Osteoblast (primary cell): ENCODE results near the gene CAP2. TPM values are rescaled to one million over a fixed set of nuclear protein-coding genes. Genes with fewer than 3 reads are reported as not detected.

Experiments used
- DNase-seq: peaks from one replicate; pipeline ENCODE4 v3.0.0; 2011; ENCODE audit warnings: low spot score, mixed read lengths; ENCODE audit not compliant: insufficient read length; ENCODE audit errors: missing footprints
- H2AFZ ChIP-seq: 2 replicates; pipeline ENCODE4 v1.6.0; 2011; ENCODE audit warnings: mild to moderate bottlenecking, low read length
- H3K27ac ChIP-seq: 2 replicates; pipeline ENCODE4 v1.5.1; 2011; ENCODE audit warnings: mild to moderate bottlenecking, low read depth, low read length, moderate library complexity
- H3K27me3 ChIP-seq: 2 replicates; pipeline ENCODE4 v1.6.0; 2012; ENCODE audit warnings: mild to moderate bottlenecking, control low read depth, inconsistent platforms, low read length, moderate library complexity; ENCODE audit not compliant: insufficient read depth
- H3K36me3 ChIP-seq: 2 replicates; pipeline ENCODE4 v1.5.1; 2011; ENCODE audit warnings: mild to moderate bottlenecking, low read length, control low read depth, moderate library complexity; ENCODE audit not compliant: insufficient read depth
- H3K4me1 ChIP-seq: 2 replicates; pipeline ENCODE4 v1.5.1; 2011; ENCODE audit warnings: mild to moderate bottlenecking, low read length, control low read depth, moderate library complexity; ENCODE audit not compliant: insufficient read depth
- H3K4me2 ChIP-seq: 2 replicates; pipeline ENCODE4 v1.6.0; 2011; ENCODE audit warnings: mild to moderate bottlenecking, low read length; ENCODE audit not compliant: insufficient read depth
- H3K4me3 ChIP-seq: fragments of 200-600 bp; sonication (generic); 3 replicates; pipeline ENCODE4 v1.5.1; 2012; ENCODE audit warnings: mild to moderate bottlenecking, low read length, inconsistent platforms; ENCODE audit not compliant: insufficient read depth
- H3K79me2 ChIP-seq: 2 replicates; pipeline ENCODE4 v1.6.0; 2012; ENCODE audit warnings: mild to moderate bottlenecking, low read length, control low read depth, inconsistent platforms; ENCODE audit not compliant: insufficient read depth
- H3K9me3 ChIP-seq: 2 replicates; pipeline ENCODE4 v1.5.1; 2011; ENCODE audit warnings: low read depth, low read length, control low read depth
- H4K20me1 ChIP-seq: 2 replicates; pipeline ENCODE4 v1.6.0; 2012; ENCODE audit warnings: mild to moderate bottlenecking, low read length, control low read depth; ENCODE audit not compliant: insufficient read depth
- total RNA-seq: library from RNA; depleted of rRNA; stranded (reverse); fragments of >200 nt; gene quantifications from 2 replicates; pipeline ENCODE4 v1.2.3, GENCODE V29; 2012
- TF ChIP-seq, protein P1 (sequence below): IDR thresholded peaks from 2 replicates; pipeline ENCODE4 v1.5.1; 2011; ENCODE audit warnings: mild to moderate bottlenecking, low read depth, low read length, moderate library complexity; ENCODE audit errors: extremely low read depth

CAP2 gene
- total RNA-seq, 1 donor, result 12.3 TPM

DNA sequence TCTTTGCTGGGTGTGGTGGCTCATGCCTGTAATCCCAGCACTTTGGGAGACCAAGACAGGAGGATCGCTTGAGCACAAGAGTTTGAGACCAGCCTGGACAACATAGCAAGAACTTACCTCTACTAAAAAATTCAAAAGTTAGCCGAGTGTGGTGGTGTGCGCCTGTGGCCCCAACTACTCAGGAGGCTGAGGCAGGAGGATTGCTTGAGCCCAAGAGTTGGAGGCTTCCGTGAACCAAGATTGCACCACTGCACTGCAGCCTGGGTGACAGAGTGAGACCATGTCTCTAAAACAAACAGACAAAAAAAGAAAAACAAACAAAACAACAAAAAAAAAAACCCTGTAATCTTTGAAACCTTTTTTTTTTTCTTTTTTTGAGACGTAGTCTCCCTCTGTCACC, 67.5 kb downstream of the CAP2 start:
- H3K36me3 ChIP-seq, result no peaks in the 10 kb centered on the region
- H2AFZ ChIP-seq, result no peak overlapping the region
- H3K27me3 ChIP-seq, result no peaks in the 10 kb centered on the region
- H4K20me1 ChIP-seq, result no peaks in the 10 kb centered on the region
- H3K27ac ChIP-seq, result no peak overlapping the region
- H3K9me3 ChIP-seq, result no peaks in the 10 kb centered on the region
- H3K4me2 ChIP-seq, result no peak overlapping the region
- H3K4me1 ChIP-seq, result no peaks in the 10 kb centered on the region
- no peak overlapping the region for H3K4me3 ChIP-seq
- no peaks in the 10 kb centered on the region for H3K79me2 ChIP-seq
- TF ChIP-seq, protein P1, sequence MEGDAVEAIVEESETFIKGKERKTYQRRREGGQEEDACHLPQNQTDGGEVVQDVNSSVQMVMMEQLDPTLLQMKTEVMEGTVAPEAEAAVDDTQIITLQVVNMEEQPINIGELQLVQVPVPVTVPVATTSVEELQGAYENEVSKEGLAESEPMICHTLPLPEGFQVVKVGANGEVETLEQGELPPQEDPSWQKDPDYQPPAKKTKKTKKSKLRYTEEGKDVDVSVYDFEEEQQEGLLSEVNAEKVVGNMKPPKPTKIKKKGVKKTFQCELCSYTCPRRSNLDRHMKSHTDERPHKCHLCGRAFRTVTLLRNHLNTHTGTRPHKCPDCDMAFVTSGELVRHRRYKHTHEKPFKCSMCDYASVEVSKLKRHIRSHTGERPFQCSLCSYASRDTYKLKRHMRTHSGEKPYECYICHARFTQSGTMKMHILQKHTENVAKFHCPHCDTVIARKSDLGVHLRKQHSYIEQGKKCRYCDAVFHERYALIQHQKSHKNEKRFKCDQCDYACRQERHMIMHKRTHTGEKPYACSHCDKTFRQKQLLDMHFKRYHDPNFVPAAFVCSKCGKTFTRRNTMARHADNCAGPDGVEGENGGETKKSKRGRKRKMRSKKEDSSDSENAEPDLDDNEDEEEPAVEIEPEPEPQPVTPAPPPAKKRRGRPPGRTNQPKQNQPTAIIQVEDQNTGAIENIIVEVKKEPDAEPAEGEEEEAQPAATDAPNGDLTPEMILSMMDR, result no peak
- DNase-seq, result no peak

DNA sequence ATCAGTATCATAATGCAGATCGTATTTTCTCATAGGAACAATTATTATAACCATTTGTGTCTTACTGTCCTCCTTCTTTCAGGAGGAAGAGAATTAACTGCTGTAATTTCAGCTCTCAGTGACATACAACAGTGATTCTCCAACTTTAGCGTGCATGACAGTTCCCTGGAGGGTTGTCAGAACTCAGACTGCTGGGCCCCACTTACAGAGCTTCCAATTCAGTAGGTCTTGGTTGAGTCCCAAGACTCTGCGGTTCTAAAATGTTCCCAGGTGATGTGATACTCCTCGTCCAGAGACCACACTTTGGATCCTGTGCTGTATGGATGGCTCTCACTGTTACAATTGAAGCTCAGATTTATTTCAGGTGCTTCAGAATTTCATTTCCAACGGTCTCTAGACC, 72.8 kb downstream of the CAP2 start:
- DNase-seq, result no peak
- no peak overlapping the region for H2AFZ ChIP-seq
- no peak overlapping the region for H3K27ac ChIP-seq
- no peak overlapping the region for H3K4me2 ChIP-seq
- H3K4me3 ChIP-seq, result no peak overlapping the region
- no peaks in the 10 kb centered on the region for H3K36me3 ChIP-seq
- TF ChIP-seq, protein P1, result no peak
- no peaks in the 10 kb centered on the region for H3K9me3 ChIP-seq
- H4K20me1 ChIP-seq, result no peaks in the 10 kb centered on the region
- H3K27me3 ChIP-seq, result no peaks in the 10 kb centered on the region
- no peaks in the 10 kb centered on the region for H3K79me2 ChIP-seq
- peaks cover 9% of the 10 kb centered on the region for H3K4me1 ChIP-seq

DNA sequence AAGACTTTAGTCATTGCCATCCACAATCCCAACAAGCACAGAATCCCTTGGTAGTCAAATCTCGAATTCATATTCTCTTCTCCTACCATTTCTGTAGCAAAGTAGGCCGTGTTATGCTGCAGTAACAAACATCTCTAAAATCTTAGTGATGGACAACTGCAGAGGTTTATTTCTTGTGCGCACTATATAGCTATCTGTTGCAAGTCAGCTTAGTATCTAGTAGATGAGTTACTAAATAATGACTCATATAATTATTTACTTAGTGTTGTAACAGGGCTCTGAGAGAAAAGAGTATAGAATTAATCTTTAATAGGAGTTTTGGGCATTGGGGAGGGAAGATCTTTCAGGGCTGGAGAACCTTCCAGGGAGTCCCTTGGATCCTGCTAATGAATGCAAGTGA, 73.3 kb downstream of the CAP2 start:
- peaks cover 9% of the 10 kb centered on the region for H3K4me1 ChIP-seq
- no peak for DNase-seq
- no peak overlapping the region for H3K27ac ChIP-seq
- no peak overlapping the region for H3K4me3 ChIP-seq
- TF ChIP-seq, protein P1, result no peak
- H3K36me3 ChIP-seq, result no peaks in the 10 kb centered on the region
- H3K4me2 ChIP-seq, result no peak overlapping the region
- no peaks in the 10 kb centered on the region for H4K20me1 ChIP-seq
- no peak overlapping the region for H2AFZ ChIP-seq
- H3K27me3 ChIP-seq, result no peaks in the 10 kb centered on the region
- no peaks in the 10 kb centered on the region for H3K9me3 ChIP-seq
- H3K79me2 ChIP-seq, result no peaks in the 10 kb centered on the region

DNA sequence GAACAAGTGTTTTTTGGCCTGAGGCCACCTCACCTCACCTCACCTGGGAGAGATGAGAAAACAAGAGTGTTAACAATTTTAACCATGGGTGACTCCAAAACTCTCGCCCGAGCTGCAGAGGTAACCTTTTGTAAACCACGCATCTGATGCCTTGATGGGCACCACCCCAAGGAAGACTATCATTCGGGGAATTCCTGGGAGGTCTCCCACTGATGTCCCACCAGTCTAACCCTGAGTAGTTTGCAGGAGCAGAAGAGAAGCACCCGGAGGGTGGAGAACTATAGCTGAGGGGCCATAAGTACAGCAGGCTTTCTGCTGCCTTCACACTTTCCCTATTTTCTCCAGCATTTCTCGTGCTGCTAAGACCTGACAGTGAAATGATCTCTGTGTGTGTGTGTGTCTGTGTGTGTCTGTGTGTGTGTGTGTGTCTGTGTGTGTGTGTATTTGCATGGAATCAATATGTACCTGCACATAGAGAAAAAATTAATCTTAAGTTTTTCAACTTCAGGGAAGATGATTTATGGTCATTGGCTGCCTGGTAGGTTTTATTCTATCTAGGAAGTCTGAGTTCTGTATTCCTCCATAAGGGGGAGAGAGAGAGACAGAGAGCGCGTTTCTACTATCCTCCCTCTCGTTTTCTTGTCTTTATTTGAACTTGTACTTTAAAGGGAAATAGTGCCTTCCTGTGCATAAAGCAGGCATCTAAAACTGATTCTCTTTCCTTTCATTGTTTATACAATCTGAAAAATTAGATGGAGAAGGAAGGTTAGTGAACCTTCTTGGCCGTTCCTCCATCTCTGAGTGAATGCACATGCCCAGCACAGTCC, 75.8 kb downstream of the CAP2 start:
- no peak overlapping the region for H3K4me3 ChIP-seq
- H3K9me3 ChIP-seq, result no peaks in the 10 kb centered on the region
- H2AFZ ChIP-seq, result no peak overlapping the region
- peaks cover 18% of the 10 kb centered on the region for H3K4me1 ChIP-seq
- no peaks in the 10 kb centered on the region for H3K79me2 ChIP-seq
- H3K27ac ChIP-seq, result no peak overlapping the region
- no peak overlapping the region for H3K4me2 ChIP-seq
- no peaks in the 10 kb centered on the region for H4K20me1 ChIP-seq
- TF ChIP-seq, protein P1, result peak; percentile 34
- no peaks in the 10 kb centered on the region for H3K27me3 ChIP-seq
- no peak for DNase-seq
- no peaks in the 10 kb centered on the region for H3K36me3 ChIP-seq
